HG03280 (cell line): Measurements from ENCODE around the gene LRG1.

Experiments
- ATAC-seq: cut with Tn5 transposase; IDR thresholded peaks from one replicate; pipeline ENCODE4 v1.9.1; 2021; ENCODE audit warnings: mild to moderate bottlenecking, moderate library complexity; ENCODE audit not compliant: unreplicated experiment

The LRG1 gene

GRCh38 chr19:4512070-4512469 is 27.8 kb downstream of the LRG1 start:
- no peak for ATAC-seq

GRCh38 chr19:4511300-4512054 is 28.4 kb downstream of the LRG1 start:
- ATAC-seq = no peak

GRCh38 chr19:4510435-4511255 is 29.2 kb downstream of the LRG1 start:
- ATAC-seq = no peak

GRCh38 chr19:4508698-4509097 is 31.1 kb downstream of the LRG1 start:
- no peak for ATAC-seq

GRCh38 chr19:4507804-4508203 is 32.0 kb downstream of the LRG1 start:
- no peak for ATAC-seq

GRCh38 chr19:4507150-4507452 is 32.7 kb downstream of the LRG1 start:
- no peak for ATAC-seq

- ATAC-seq = no peak
Observed at GRCh38 chr19:4506449-4507149, 33.2 kb downstream of the LRG1 start.

- no peak for ATAC-seq
Observed at GRCh38 chr19:4505570-4506448, 34.0 kb downstream of the LRG1 start.

- no peak for ATAC-seq
Observed at GRCh38 chr19:4504891-4505569, 34.8 kb downstream of the LRG1 start.

- ATAC-seq = no peak
Observed at GRCh38 chr19:4504297-4504701, 35.5 kb downstream of the LRG1 start.

GRCh38 chr19:4503825-4504170 is 36.0 kb downstream of the LRG1 start:
- ATAC-seq = no peak

GRCh38 chr19:4503132-4503824 is 36.6 kb downstream of the LRG1 start:
- no peak for ATAC-seq

- no peak for ATAC-seq
Observed at GRCh38 chr19:4502282-4503131, 37.3 kb downstream of the LRG1 start.

- ATAC-seq = no peak
Observed at GRCh38 chr19:4501691-4502090, 38.1 kb downstream of the LRG1 start.

GRCh38 chr19:4500841-4501591 is 38.8 kb downstream of the LRG1 start:
- no peak for ATAC-seq

- ATAC-seq = no peak
Observed at GRCh38 chr19:4499855-4500254, 40.0 kb downstream of the LRG1 start.

- no peak for ATAC-seq
Observed at GRCh38 chr19:4499318-4499717, 40.5 kb downstream of the LRG1 start.

- no peak for ATAC-seq
Observed at GRCh38 chr19:4498694-4499093, 41.1 kb downstream of the LRG1 start.
